Esophagus (tissue), 2 donors: Measurements from ENCODE around the gene MACROD2. TPM values are rescaled to one million over a fixed set of nuclear protein-coding genes. Genes with fewer than 3 reads are reported as not detected.

Experiments used
- H3K27ac ChIP-seq, 2 donors: one replicate each; pipeline ENCODE4 v1.5.1; 2013; ENCODE audit warnings: low read depth in 2 of 2, mild to moderate bottlenecking in 2 of 2, inconsistent platforms in 1 of 2, low read length in 1 of 2, moderate library complexity in 1 of 2
- H3K27me3 ChIP-seq, 2 donors: one replicate each; pipeline ENCODE4 v1.6.1; 2013; ENCODE audit warnings: low read length in 2 of 2, control low read depth in 1 of 2, mild to moderate bottlenecking in 1 of 2; ENCODE audit not compliant: insufficient read depth in 2 of 2, control insufficient read depth in 1 of 2
- H3K36me3 ChIP-seq, 2 donors: one replicate each; pipeline ENCODE4 v1.6.1; 2013; ENCODE audit warnings: low read length in 1 of 2; ENCODE audit not compliant: control insufficient read depth in 2 of 2, insufficient read depth in 2 of 2
- H3K4me1 ChIP-seq, 2 donors: one replicate each; pipeline ENCODE4 v1.6.1; 2013; ENCODE audit warnings: low read length in 1 of 2; ENCODE audit not compliant: control insufficient read depth in 2 of 2, insufficient read depth in 2 of 2
- H3K4me3 ChIP-seq, 2 donors: one replicate each; pipeline ENCODE4 v1.5.1; 2013; ENCODE audit warnings: low read length in 2 of 2, mild to moderate bottlenecking in 2 of 2, low read depth in 1 of 2, moderate library complexity in 1 of 2
- H3K9me3 ChIP-seq, 2 donors: one replicate each; pipeline ENCODE4 v1.6.1; 2013; ENCODE audit warnings: mild to moderate bottlenecking in 2 of 2, low read depth in 1 of 2, low read length in 1 of 2, moderate library complexity in 1 of 2; ENCODE audit not compliant: control insufficient read depth in 2 of 2, insufficient read depth in 1 of 2
- WGBS, 2 donors: extraction: QIAGEN DNeasy Blood & Tissue Kit; methylation state at CpG; one replicate each; pipeline ENCODE4 v1.1.7; 2013; 5-methylcytosine and 5-hydroxymethylcytosine counted together
- polyA plus RNA-seq, 2 donors: library from polyadenylated mRNA; stranded (reverse); fragments of 200-250 nt; gene quantifications; one replicate each; pipeline ENCODE4 v1.2.3, GENCODE V29; 2013
- donor health status: healthy with polysubstance abuse.
- donor health status: Bipolar disorder and iron deficiency.

The MACROD2 gene
- polyA plus RNA-seq, 2 donors = 0.64 to 1.9 TPM

- H3K27me3 ChIP-seq = no peaks in the 10 kb centered on the region
- no peaks in the 10 kb centered on the region for H3K36me3 ChIP-seq
- H3K27ac ChIP-seq = no peak overlapping the region
- no peaks in the 10 kb centered on the region for H3K9me3 ChIP-seq
- H3K4me3 ChIP-seq = no peak overlapping the region
- 81 to 89% methylated on average over 4 of the region's 4 CpGs for WGBS, 2 donors
- H3K4me1 ChIP-seq = no peaks in the 10 kb centered on the region
These were observed 635.7 kb downstream of the MACROD2 start for GRCh38 chr20:14631011-14631410.

- WGBS, 2 donors = 87 to 88% methylated on average over 6 of the region's 6 CpGs
- Histone ChIP-seq H3K36me3 (no peaks in the 10 kb centered on the region), H3K27ac (no peak overlapping the region), H3K27me3 (no peaks in the 10 kb centered on the region), H3K4me1 (no peaks in the 10 kb centered on the region), H3K9me3 (no peaks in the 10 kb centered on the region), H3K4me3 (no peak overlapping the region)
These were observed 637.6 kb downstream of the MACROD2 start for GRCh38 chr20:14632906-14633305.

GRCh38 chr20:14633507-14633906 lies 638.2 kb downstream of the MACROD2 start:
- no peaks in the 10 kb centered on the region for H3K27me3 ChIP-seq
- H3K9me3 ChIP-seq = no peaks in the 10 kb centered on the region
- no peaks in the 10 kb centered on the region for H3K4me1 ChIP-seq
- no peak overlapping the region for H3K4me3 ChIP-seq
- 75 to 77% methylated on average over 5 of the region's 5 CpGs for WGBS, 2 donors
- H3K27ac ChIP-seq = no peak overlapping the region
- no peaks in the 10 kb centered on the region for H3K36me3 ChIP-seq

GRCh38 chr20:14634665-14635064 lies 639.3 kb downstream of the MACROD2 start:
- H3K27me3 ChIP-seq = no peaks in the 10 kb centered on the region
- no peaks in the 10 kb centered on the region for H3K9me3 ChIP-seq
- no peaks in the 10 kb centered on the region for H3K4me1 ChIP-seq
- no peak overlapping the region for H3K4me3 ChIP-seq
- no peaks in the 10 kb centered on the region for H3K36me3 ChIP-seq
- no peak overlapping the region for H3K27ac ChIP-seq

- WGBS, 2 donors = 78 to 87% methylated on average over 4 of the region's 4 CpGs
- Histone ChIP-seq H3K9me3 (no peaks in the 10 kb centered on the region), H3K27ac (no peak overlapping the region), H3K36me3 (no peaks in the 10 kb centered on the region), H3K27me3 (no peaks in the 10 kb centered on the region), H3K4me1 (no peaks in the 10 kb centered on the region), H3K4me3 (no peak overlapping the region)
These were observed 642.1 kb downstream of the MACROD2 start for GRCh38 chr20:14637441-14637840.

- Histone ChIP-seq H3K9me3 (no peaks in the 10 kb centered on the region), H3K4me3 (no peak overlapping the region), H3K27ac (no peak overlapping the region), H3K36me3 (no peaks in the 10 kb centered on the region), H3K27me3 (no peaks in the 10 kb centered on the region), H3K4me1 (no peaks in the 10 kb centered on the region)
These were observed 647.8 kb downstream of the MACROD2 start for GRCh38 chr20:14643146-14643545.

GRCh38 chr20:14643556-14643955 lies 648.2 kb downstream of the MACROD2 start:
- 90 to 95% methylated on average over 1 of the region's 1 CpG for whole genome bisulfite sequencing, 2 donors
- no peaks in the 10 kb centered on the region for H3K4me1 ChIP-seq
- H3K27ac ChIP-seq = no peak overlapping the region
- no peaks in the 10 kb centered on the region for H3K36me3 ChIP-seq
- H3K27me3 ChIP-seq = no peaks in the 10 kb centered on the region
- H3K4me3 ChIP-seq = no peak overlapping the region
- no peaks in the 10 kb centered on the region for H3K9me3 ChIP-seq

- Histone ChIP-seq H3K4me1 (no peaks in the 10 kb centered on the region), H3K4me3 (no peak overlapping the region), H3K27ac (no peak overlapping the region), H3K9me3 (no peaks in the 10 kb centered on the region), H3K36me3 (no peaks in the 10 kb centered on the region), H3K27me3 (no peaks in the 10 kb centered on the region)
- 66 to 80% methylated on average over 2 of the region's 2 CpGs for WGBS, 2 donors
These were observed 649.2 kb downstream of the MACROD2 start for GRCh38 chr20:14644306-14645097.

- Histone ChIP-seq H3K9me3 (no peaks in the 10 kb centered on the region), H3K36me3 (no peaks in the 10 kb centered on the region), H3K4me1 (no peaks in the 10 kb centered on the region), H3K4me3 (no peak overlapping the region), H3K27ac (no peak overlapping the region), H3K27me3 (no peaks in the 10 kb centered on the region)
- WGBS, 2 donors = 49 to 52% methylated on average over 1 of the region's 1 CpG
These were observed 651.7 kb downstream of the MACROD2 start for GRCh38 chr20:14647016-14647415.

- no peaks in the 10 kb centered on the region for H3K4me1 ChIP-seq
- no peaks in the 10 kb centered on the region for H3K9me3 ChIP-seq
- 71 to 92% methylated on average over 1 of the region's 1 CpG for WGBS, 2 donors
- H3K27ac ChIP-seq = no peak overlapping the region
- H3K4me3 ChIP-seq = no peak overlapping the region
- no peaks in the 10 kb centered on the region for H3K36me3 ChIP-seq
- no peaks in the 10 kb centered on the region for H3K27me3 ChIP-seq
These were observed 654.3 kb downstream of the MACROD2 start for GRCh38 chr20:14649662-14650061.
